Measurements from ENCODE around the gene PAFAH1B2.

Gene PAFAH1B2

GRCh38 chr11:117198613-117199012, 54.5 kb downstream of the PAFAH1B2 start:
- Histone ChIP-seq H3K27ac (ENCODE audit: low read depth, low read length) (no peak overlapping the region), H4K20me1 (ENCODE audit: control insufficient read depth, insufficient read depth, low read depth, low read length) (no peaks in the 10 kb centered on the region), H3K36me3 (ENCODE audit: control insufficient read depth, low read length) (no peaks in the 10 kb centered on the region), H3K9me2 (replicated peaks; ENCODE audit: control insufficient read depth, low read length) (no peaks in the 10 kb centered on the region), H3K27me3 (ENCODE audit: control insufficient read depth, low read length) (no peaks in the 10 kb centered on the region), H3K4me3 (ENCODE audit: low read length) (no peak overlapping the region), H3K9me3 (ENCODE audit: control insufficient read depth, insufficient read depth, low read length) (no peaks in the 10 kb centered on the region), H3F3A (ENCODE audit: control insufficient read depth, insufficient read depth) (no peaks in the 10 kb centered on the region), H3K4me2 (ENCODE audit: low read length) (no peak overlapping the region), H3K79me2 (ENCODE audit: control insufficient read depth, low read length) (no peaks in the 10 kb centered on the region), H3K4me1 (ENCODE audit: control insufficient read depth, low read length) (no peaks in the 10 kb centered on the region)
- TF ChIP-seq EZH2phosphoT487 (IDR thresholded peaks at IDR 0.05; ENCODE audit: borderline replicate concordance, low read length) = no peak
- TF ChIP-seq, protein P1, sequence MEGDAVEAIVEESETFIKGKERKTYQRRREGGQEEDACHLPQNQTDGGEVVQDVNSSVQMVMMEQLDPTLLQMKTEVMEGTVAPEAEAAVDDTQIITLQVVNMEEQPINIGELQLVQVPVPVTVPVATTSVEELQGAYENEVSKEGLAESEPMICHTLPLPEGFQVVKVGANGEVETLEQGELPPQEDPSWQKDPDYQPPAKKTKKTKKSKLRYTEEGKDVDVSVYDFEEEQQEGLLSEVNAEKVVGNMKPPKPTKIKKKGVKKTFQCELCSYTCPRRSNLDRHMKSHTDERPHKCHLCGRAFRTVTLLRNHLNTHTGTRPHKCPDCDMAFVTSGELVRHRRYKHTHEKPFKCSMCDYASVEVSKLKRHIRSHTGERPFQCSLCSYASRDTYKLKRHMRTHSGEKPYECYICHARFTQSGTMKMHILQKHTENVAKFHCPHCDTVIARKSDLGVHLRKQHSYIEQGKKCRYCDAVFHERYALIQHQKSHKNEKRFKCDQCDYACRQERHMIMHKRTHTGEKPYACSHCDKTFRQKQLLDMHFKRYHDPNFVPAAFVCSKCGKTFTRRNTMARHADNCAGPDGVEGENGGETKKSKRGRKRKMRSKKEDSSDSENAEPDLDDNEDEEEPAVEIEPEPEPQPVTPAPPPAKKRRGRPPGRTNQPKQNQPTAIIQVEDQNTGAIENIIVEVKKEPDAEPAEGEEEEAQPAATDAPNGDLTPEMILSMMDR (IDR thresholded peaks at IDR 0.05; ENCODE audit: low read depth, low read length, poor library complexity, severe bottlenecking) = no peak

GRCh38 chr11:117199053-117199915, 55.2 kb downstream of the PAFAH1B2 start, which contains the start of gene TAGLN:
Gene TAGLN (plus strand): TSS chr11:117199370. CDS start chr11:117203014, 3,644 bp downstream.
- no peaks in the 10 kb centered on the region for H3K4me1 ChIP-seq (ENCODE audit: control insufficient read depth, low read length)
- H3K9me3 ChIP-seq (ENCODE audit: control insufficient read depth, insufficient read depth, low read length) = no peaks in the 10 kb centered on the region
- no peaks in the 10 kb centered on the region for H3K36me3 ChIP-seq (ENCODE audit: control insufficient read depth, low read length)
- no peaks in the 10 kb centered on the region for H3K27me3 ChIP-seq (ENCODE audit: control insufficient read depth, low read length)
- H3K79me2 ChIP-seq (ENCODE audit: control insufficient read depth, low read length) = no peaks in the 10 kb centered on the region
- no peaks in the 10 kb centered on the region for H3F3A ChIP-seq (ENCODE audit: control insufficient read depth, insufficient read depth)
- no peaks in the 10 kb centered on the region for H4K20me1 ChIP-seq (ENCODE audit: control insufficient read depth, insufficient read depth, low read depth, low read length)
- no peak within 1 kb of the TSS for H3K27ac ChIP-seq (ENCODE audit: low read depth, low read length)
- no peaks in the 10 kb centered on the region for H3K9me2 ChIP-seq (replicated peaks; ENCODE audit: control insufficient read depth, low read length)
- no peak within 1 kb of the TSS for H3K4me2 ChIP-seq (ENCODE audit: low read length)
- no peak within 1 kb of the TSS for H3K4me3 ChIP-seq (ENCODE audit: low read length)
- TF ChIP-seq, protein P1 (IDR thresholded peaks at IDR 0.05; ENCODE audit: low read depth, low read length, poor library complexity, severe bottlenecking) = no peak
- TF ChIP-seq EZH2phosphoT487 (IDR thresholded peaks at IDR 0.05; ENCODE audit: borderline replicate concordance, low read length) = no peak

DNA sequence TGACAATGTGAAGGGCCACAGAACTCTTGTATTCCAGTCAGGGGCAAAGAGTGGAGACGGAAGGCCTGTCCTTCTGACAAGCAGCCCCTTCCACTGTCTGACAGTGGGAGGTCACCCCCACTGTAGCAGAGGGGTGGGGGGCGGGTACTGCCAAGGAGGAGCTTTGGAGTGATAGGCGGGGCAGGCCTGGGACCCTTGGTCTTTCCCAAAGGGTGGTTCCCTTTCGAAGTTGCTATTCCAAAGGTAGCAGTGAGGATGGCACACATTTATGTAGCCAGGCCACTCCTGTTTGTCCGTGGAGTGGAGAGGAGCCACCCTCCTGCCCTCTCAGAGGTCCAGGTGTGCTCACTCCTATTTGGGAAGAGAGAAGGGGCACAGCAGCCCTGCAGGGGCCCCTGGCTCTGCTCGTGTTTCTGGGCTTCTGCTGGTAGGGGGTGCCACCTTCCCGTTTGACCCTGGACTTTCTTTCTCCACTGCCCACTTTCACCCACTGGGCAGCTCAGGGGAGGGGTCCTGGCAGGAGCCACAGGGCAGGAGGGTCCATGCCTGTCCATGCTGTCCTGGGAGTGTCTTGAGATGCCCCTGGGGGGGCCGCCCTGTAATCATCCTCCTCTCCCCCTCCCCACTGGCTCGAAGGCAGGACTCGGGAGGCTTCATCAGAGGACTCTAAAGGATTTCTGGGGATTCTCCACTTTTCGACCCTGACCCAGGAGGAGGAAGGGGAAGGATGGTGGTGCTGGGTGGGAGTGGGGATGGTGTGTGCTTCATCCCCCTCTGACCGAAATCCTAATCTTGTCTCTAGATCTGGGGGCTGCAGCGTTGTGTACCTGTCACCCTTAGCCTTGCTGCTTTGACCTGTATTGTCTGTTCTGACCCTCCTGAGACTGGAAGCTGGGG, 56.1 kb downstream of the PAFAH1B2 start:
- Histone ChIP-seq H3K27me3 (ENCODE audit: control insufficient read depth, low read length) (no peaks in the 10 kb centered on the region), H3K79me2 (ENCODE audit: control insufficient read depth, low read length) (no peaks in the 10 kb centered on the region), H3F3A (ENCODE audit: control insufficient read depth, insufficient read depth) (no peaks in the 10 kb centered on the region), H3K27ac (ENCODE audit: low read depth, low read length) (no peak overlapping the region), H3K9me3 (ENCODE audit: control insufficient read depth, insufficient read depth, low read length) (no peaks in the 10 kb centered on the region), H3K4me3 (ENCODE audit: low read length) (no peak overlapping the region), H3K9me2 (replicated peaks; ENCODE audit: control insufficient read depth, low read length) (no peaks in the 10 kb centered on the region), H3K4me2 (ENCODE audit: low read length) (no peak overlapping the region), H4K20me1 (ENCODE audit: control insufficient read depth, insufficient read depth, low read depth, low read length) (no peaks in the 10 kb centered on the region), H3K36me3 (ENCODE audit: control insufficient read depth, low read length) (peaks cover 2% of the 10 kb centered on the region; the same call in 1 of the 2 replicates), H3K4me1 (ENCODE audit: control insufficient read depth, low read length) (no peaks in the 10 kb centered on the region)
- TF ChIP-seq, protein P1 (IDR thresholded peaks at IDR 0.05; ENCODE audit: low read depth, low read length, poor library complexity, severe bottlenecking) = no peak
- TF ChIP-seq EZH2phosphoT487 (IDR thresholded peaks at IDR 0.05; ENCODE audit: borderline replicate concordance, low read length) = no peak
